Neural progenitor cell (in vitro differentiated cells): ENCODE data around the gene CORO6. TPM values are rescaled to one million over a fixed set of nuclear protein-coding genes. Genes with fewer than 3 reads are reported as not detected.

Experiments
- DNase-seq: peaks from one replicate; pipeline ENCODE4 v3.0.0-alpha.2; 2016; ENCODE audit warnings: low spot score
- H2AFZ ChIP-seq: fragments of 200-600 bp; sonication (generic); replicated peaks from 2 replicates; pipeline ENCODE4 v1.6.1; 2016; ENCODE audit warnings: antibody characterized with exemption
- H3F3A ChIP-seq: fragments of 200-600 bp; sonication (generic); 2 replicates; pipeline ENCODE4 v1.6.1; 2016; ENCODE audit warnings: antibody characterized with exemption, low read depth
- H3K27ac ChIP-seq: fragments of 200-600 bp; sonication (generic); 2 replicates; pipeline ENCODE4 v1.5.1; 2016; ENCODE audit warnings: mild to moderate bottlenecking
- H3K27me3 ChIP-seq: fragments of 200-600 bp; sonication (generic); 2 replicates; pipeline ENCODE4 v1.6.1; 2016; ENCODE audit warnings: mild to moderate bottlenecking, moderate library complexity
- H3K36me3 ChIP-seq: fragments of 200-600 bp; sonication (generic); 2 replicates; pipeline ENCODE4 v1.5.1; 2016
- H3K4me1 ChIP-seq: fragments of 200-600 bp; sonication (generic); 2 replicates; pipeline ENCODE4 v1.6.1; 2016; ENCODE audit warnings: mixed run types
- H3K4me2 ChIP-seq: fragments of 200-600 bp; sonication (generic); 2 replicates; pipeline ENCODE4 v1.6.1; 2016
- H3K4me3 ChIP-seq: fragments of 200-600 bp; sonication (generic); 2 replicates; pipeline ENCODE4 v1.5.1; 2016
- H3K79me2 ChIP-seq: fragments of 200-600 bp; sonication (generic); 2 replicates; pipeline ENCODE4 v1.6.1; 2016; ENCODE audit warnings: low read depth
- H3K9ac ChIP-seq: fragments of 200-600 bp; sonication (generic); 2 replicates; pipeline ENCODE4 v1.6.1; 2016
- H3K9me3 ChIP-seq: fragments of 200-600 bp; sonication (generic); 2 replicates; pipeline ENCODE4 v1.5.1; 2016; ENCODE audit warnings: low read depth
- H4K20me1 ChIP-seq: fragments of 200-600 bp; sonication (generic); 2 replicates; pipeline ENCODE4 v1.6.1; 2016; ENCODE audit warnings: low read depth
- H3K27ac Mint-ChIP-seq: 3 replicates; pipeline ENCODE4 v1.8.0; 2021; ENCODE audit warnings: mixed read lengths
- H3K27me3 Mint-ChIP-seq: 2 replicates; pipeline ENCODE4 v1.8.0; 2022; ENCODE audit warnings: low read depth, mild to moderate bottlenecking, inconsistent platforms, moderate library complexity, mixed read lengths; ENCODE audit not compliant: insufficient read depth
- H3K36me3 Mint-ChIP-seq: 3 replicates; pipeline ENCODE4 v1.8.0; 2021; ENCODE audit warnings: mixed read lengths
- H3K4me1 Mint-ChIP-seq: 3 replicates; pipeline ENCODE4 v1.8.0; 2021; ENCODE audit warnings: mixed read lengths
- H3K4me3 Mint-ChIP-seq: 3 replicates; pipeline ENCODE4 v1.8.0; 2021; ENCODE audit warnings: mild to moderate bottlenecking, moderate library complexity, mixed read lengths
- H3K9me3 Mint-ChIP-seq: 3 replicates; pipeline ENCODE4 v1.8.0; 2020; ENCODE audit warnings: mixed read lengths
- EZH2 ChIP-seq: fragments of 200-600 bp; sonication (generic); IDR thresholded peaks from 2 replicates; pipeline ENCODE4 v1.6.1; 2017; ENCODE audit warnings: antibody characterized with exemption, mild to moderate bottlenecking, moderate library complexity
- EZH2phosphoT487 ChIP-seq: fragments of 200-600 bp; sonication (generic); IDR thresholded peaks from 2 replicates; pipeline ENCODE4 v1.6.1; 2017; ENCODE audit warnings: antibody characterized with exemption
- total RNA-seq: library from RNA; depleted of rRNA; stranded (reverse); fragments of >200 nt; gene quantifications from 2 replicates; pipeline ENCODE4 v1.2.3, GENCODE V29; 2015; ENCODE audit warnings: low replicate concordance
- TF ChIP-seq, protein P1 (sequence below): fragments of 200-600 bp; sonication (generic); IDR thresholded peaks from 2 replicates; pipeline ENCODE4 v1.5.1; 2017; ENCODE audit warnings: antibody characterized with exemption, mild to moderate bottlenecking

Gene CORO6
- total RNA-seq, 1 donor from 2014 or later, result 3.9 TPM

DNA sequence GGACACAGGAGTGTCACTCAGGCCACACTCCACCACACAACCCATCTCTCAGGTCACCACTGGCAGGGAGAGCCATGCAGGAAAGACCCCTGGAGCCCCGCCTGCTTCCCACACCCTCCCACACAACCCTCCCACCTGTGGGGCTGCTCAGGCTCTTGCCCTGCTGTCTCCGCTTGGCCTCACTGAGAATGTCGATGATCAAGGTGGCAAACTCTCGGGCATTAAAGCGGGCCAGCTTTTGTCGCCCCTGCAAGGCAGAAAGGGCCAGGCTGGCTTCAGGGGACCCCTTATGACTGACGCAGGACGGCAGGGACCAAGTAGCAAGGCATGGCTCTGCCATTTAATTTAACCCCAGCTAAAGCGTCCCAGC is 45.7 kb downstream of the CORO6 start:
- no peak for TF ChIP-seq EZH2
- TF ChIP-seq, protein P1, sequence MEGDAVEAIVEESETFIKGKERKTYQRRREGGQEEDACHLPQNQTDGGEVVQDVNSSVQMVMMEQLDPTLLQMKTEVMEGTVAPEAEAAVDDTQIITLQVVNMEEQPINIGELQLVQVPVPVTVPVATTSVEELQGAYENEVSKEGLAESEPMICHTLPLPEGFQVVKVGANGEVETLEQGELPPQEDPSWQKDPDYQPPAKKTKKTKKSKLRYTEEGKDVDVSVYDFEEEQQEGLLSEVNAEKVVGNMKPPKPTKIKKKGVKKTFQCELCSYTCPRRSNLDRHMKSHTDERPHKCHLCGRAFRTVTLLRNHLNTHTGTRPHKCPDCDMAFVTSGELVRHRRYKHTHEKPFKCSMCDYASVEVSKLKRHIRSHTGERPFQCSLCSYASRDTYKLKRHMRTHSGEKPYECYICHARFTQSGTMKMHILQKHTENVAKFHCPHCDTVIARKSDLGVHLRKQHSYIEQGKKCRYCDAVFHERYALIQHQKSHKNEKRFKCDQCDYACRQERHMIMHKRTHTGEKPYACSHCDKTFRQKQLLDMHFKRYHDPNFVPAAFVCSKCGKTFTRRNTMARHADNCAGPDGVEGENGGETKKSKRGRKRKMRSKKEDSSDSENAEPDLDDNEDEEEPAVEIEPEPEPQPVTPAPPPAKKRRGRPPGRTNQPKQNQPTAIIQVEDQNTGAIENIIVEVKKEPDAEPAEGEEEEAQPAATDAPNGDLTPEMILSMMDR, result no peak
- no peak for TF ChIP-seq EZH2phosphoT487
- Histone ChIP-seq H3K4me3 (no peak overlapping the region), H3K9me3 (no peaks in the 10 kb centered on the region), H3F3A (peaks cover 12% of the 10 kb centered on the region), H3K4me1 (peaks cover 9% of the 10 kb centered on the region), H3K79me2 (no peaks in the 10 kb centered on the region), H3K4me2 (no peak overlapping the region), H3K36me3 (no peaks in the 10 kb centered on the region), H3K27me3 (no peaks in the 10 kb centered on the region), H3K9ac (no peak overlapping the region), H2AFZ (no peak overlapping the region), H4K20me1 (peaks cover 56% of the 10 kb centered on the region), H3K27ac (no peak overlapping the region)
- H3K9me3 Mint-ChIP-seq, result no peaks in the 10 kb centered on the region
- H3K4me3 Mint-ChIP-seq, result no peak overlapping the region
- peaks cover 11% of the 10 kb centered on the region for H3K4me1 Mint-ChIP-seq
- peaks cover 4% of the 10 kb centered on the region for H3K36me3 Mint-ChIP-seq
- no peak for DNase-seq
- peaks cover 5% of the 10 kb centered on the region for H3K27me3 Mint-ChIP-seq
- H3K27ac Mint-ChIP-seq, result no peak overlapping the region

DNA sequence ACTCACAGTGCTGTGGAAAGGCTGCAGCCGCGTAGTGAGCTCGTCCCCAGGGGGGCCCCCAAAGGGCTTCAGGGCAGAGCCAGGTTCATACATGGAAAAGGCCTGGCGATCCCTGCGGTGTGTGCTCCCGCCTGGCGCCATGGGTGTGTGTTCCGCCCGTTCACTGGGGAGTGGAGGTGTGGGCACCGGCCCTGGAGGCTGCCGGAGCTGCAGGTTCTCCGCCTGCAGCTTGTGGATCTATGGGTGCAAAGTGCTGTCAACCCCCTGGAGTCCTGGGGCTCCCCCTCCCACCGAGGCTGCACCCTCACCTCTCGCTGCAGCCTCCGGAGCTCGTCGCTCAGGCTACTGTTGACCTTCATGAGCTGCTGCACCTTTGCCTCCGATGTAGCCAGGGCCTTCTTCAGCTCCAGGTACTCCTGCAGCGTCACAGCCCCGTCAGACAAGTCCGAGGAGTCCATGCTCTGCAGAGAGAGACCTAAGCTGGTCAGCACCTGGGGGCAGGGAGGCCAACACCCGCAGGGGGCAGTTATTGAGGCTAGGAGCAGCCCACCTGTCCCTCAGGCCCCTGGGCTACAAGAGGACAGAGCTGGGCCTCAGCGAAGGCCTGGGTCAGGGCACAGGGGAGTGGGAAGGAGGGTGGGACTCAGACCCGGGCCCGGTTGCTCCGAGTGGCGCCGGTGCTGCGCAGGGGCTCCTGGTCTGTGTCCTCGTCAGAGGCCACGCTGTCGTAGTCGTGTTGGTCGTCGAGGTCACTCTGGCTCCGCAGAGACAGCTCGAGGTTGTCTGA is 46.3 kb downstream of the CORO6 start:
- Mint-ChIP-seq H3K27ac (no peak overlapping the region), H3K4me1 (peaks cover 11% of the 10 kb centered on the region), H3K9me3 (no peaks in the 10 kb centered on the region), H3K27me3 (peaks cover 5% of the 10 kb centered on the region), H3K36me3 (peaks cover 4% of the 10 kb centered on the region), H3K4me3 (no peak overlapping the region)
- Histone ChIP-seq H3K4me1 (peaks cover 9% of the 10 kb centered on the region), H3K4me2 (no peak overlapping the region), H3K9ac (no peak overlapping the region), H2AFZ (no peak overlapping the region), H3K9me3 (no peaks in the 10 kb centered on the region), H3K4me3 (no peak overlapping the region), H3K27me3 (no peaks in the 10 kb centered on the region), H3K27ac (no peak overlapping the region), H3K36me3 (no peaks in the 10 kb centered on the region), H3F3A (peaks cover 12% of the 10 kb centered on the region), H4K20me1 (peaks cover 59% of the 10 kb centered on the region), H3K79me2 (no peaks in the 10 kb centered on the region)
- TF ChIP-seq EZH2 (no peak), EZH2phosphoT487 (no peak)
- TF ChIP-seq, protein P1, result no peak
- DNase-seq, result no peak

DNA sequence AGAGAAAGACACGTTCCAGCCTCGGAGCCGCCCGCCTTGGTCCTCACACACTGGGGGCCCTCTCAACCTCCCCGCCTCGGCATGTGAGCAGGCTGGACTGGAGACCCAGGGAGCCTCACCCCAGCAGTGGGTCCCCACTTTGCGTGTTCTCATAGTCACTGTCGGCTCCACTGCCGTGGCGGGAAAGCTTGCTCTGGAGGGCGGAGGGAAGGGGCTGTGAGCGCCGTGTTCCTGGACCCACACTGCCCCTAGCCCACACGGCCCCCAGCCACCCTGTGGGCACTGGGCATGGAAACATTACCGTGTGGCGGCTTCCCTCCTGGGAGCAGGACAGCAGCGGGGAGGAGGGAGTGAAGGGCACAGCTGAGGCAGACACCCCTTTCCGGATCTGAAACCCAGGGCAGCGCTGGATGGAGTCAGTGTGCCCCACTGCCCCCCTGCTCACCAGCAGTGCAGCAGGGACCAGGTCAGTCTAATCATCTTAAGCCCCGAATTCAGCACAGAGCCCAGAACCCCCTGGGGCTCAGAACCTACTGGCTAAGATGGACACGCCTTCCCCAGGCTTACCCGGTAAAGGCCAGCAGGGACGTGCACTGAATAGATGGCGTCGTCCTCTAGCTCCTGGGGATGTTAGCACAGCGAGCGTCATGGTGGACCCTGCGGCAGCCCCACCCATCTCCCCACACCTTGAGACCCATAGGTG is 47.0 kb downstream of the CORO6 start:
- DNase-seq, result no peak
- no peak overlapping the region for H3K27ac ChIP-seq
- Mint-ChIP-seq H3K4me3 (no peak overlapping the region), H3K4me1 (peaks cover 17% of the 10 kb centered on the region), H3K9me3 (no peaks in the 10 kb centered on the region), H3K27me3 (peaks cover 5% of the 10 kb centered on the region), H3K27ac (no peak overlapping the region), H3K36me3 (peaks cover 7% of the 10 kb centered on the region)
- no peaks in the 10 kb centered on the region for H3K9me3 ChIP-seq
- H3K4me2 ChIP-seq, result no peak overlapping the region
- H3K79me2 ChIP-seq, result no peaks in the 10 kb centered on the region
- no peak overlapping the region for H3K4me3 ChIP-seq
- TF ChIP-seq EZH2, result no peak
- TF ChIP-seq, protein P1, result no peak
- no peak for TF ChIP-seq EZH2phosphoT487
- peaks cover 6% of the 10 kb centered on the region for H3F3A ChIP-seq
- no peak overlapping the region for H3K9ac ChIP-seq
- H2AFZ ChIP-seq, result no peak overlapping the region
- H3K27me3 ChIP-seq, result no peaks in the 10 kb centered on the region
- no peaks in the 10 kb centered on the region for H3K36me3 ChIP-seq
- H3K4me1 ChIP-seq, result peaks cover 9% of the 10 kb centered on the region
- peaks cover 60% of the 10 kb centered on the region for H4K20me1 ChIP-seq
